WTC11 (cell line): ENCODE results near the gene CCR2. TPM values are rescaled to one million over a fixed set of nuclear protein-coding genes. Genes with fewer than 3 reads are reported as not detected.

Experiments used
- ATAC-seq: fragments of 200-7000 bp; cut with Tn5 transposase; 2 replicates; pipeline ENCODE4 v1.10.0; 2021; ENCODE audit warnings: mild to moderate bottlenecking, moderate library complexity
- CTCF ChIA-PET: fragments of 300-600 bp; sonication (Branson Sonifier 250); formaldehyde crosslinking; loops from one replicate; lab custom pipeline; 2021; ENCODE audit warnings: antibody characterized with exemption; lab: Charles Lee
- POLR2A ChIA-PET: fragments of 350-600 bp; sonication (Branson Sonifier 250); formaldehyde crosslinking; loops from one replicate; lab custom pipeline; 2021; ENCODE audit warnings: antibody characterized with exemption; lab: Charles Lee
- DNase-seq: peaks from one replicate; pipeline ENCODE4 v3.0.0; 2021; ENCODE audit warnings: low spot score
- H3K27ac Mint-ChIP-seq: 2 replicates; pipeline ENCODE4 v1.8.0; 2021; ENCODE audit warnings: mixed read lengths
- H3K27me3 Mint-ChIP-seq: 2 replicates; pipeline ENCODE4 v1.8.0; 2021; ENCODE audit warnings: low read depth, mild to moderate bottlenecking, moderate library complexity, mixed read lengths
- H3K36me3 Mint-ChIP-seq: 2 replicates; pipeline ENCODE4 v1.8.0; 2021; ENCODE audit warnings: mixed read lengths
- H3K4me1 Mint-ChIP-seq: 2 replicates; pipeline ENCODE4 v1.8.0; 2022; ENCODE audit warnings: mixed read lengths
- H3K4me3 Mint-ChIP-seq: 2 replicates; pipeline ENCODE4 v1.8.0; 2021; ENCODE audit warnings: mild to moderate bottlenecking, moderate library complexity, mixed read lengths
- H3K9me3 Mint-ChIP-seq: 2 replicates; pipeline ENCODE4 v1.8.0; 2021; ENCODE audit warnings: mixed read lengths
- AR ChIP-seq: fragments of 250-450 bp; sonication (Bioruptor Pico); IDR thresholded peaks from 2 replicates; pipeline ENCODE4 v1.9.0; 2021; ENCODE audit warnings: mild to moderate bottlenecking
- E2F1 ChIP-seq: sonication (generic); formaldehyde crosslinking; IDR thresholded peaks from 2 replicates; pipeline ENCODE4 v1.8.0; 2022; ENCODE audit warnings: mild to moderate bottlenecking, missing genetic modification reagents
- ETV6 ChIP-seq: sonication (generic); formaldehyde crosslinking; IDR thresholded peaks from 2 replicates; pipeline ENCODE4 v1.8.1; 2022; ENCODE audit warnings: mild to moderate bottlenecking, missing genetic modification reagents
- JUN ChIP-seq: sonication (generic); formaldehyde crosslinking; IDR thresholded peaks from 2 replicates; pipeline ENCODE4 v1.8.0; 2023; ENCODE audit warnings: mild to moderate bottlenecking, missing genetic modification reagents
- KAT7 ChIP-seq: sonication (generic); formaldehyde crosslinking; IDR thresholded peaks from 2 replicates; pipeline ENCODE4 v1.8.1; 2023; ENCODE audit warnings: missing genetic modification reagents, mild to moderate bottlenecking, borderline replicate concordance
- PRRX2 ChIP-seq: fragments of 250-450 bp; sonication (Bioruptor Pico); IDR thresholded peaks from 2 replicates; pipeline ENCODE4 v1.8.0; 2021; ENCODE audit warnings: mild to moderate bottlenecking
- SP1 ChIP-seq: sonication (generic); formaldehyde crosslinking; conservative IDR thresholded peaks from 2 replicates; pipeline ENCODE4 v1.8.1; 2022; ENCODE audit warnings: missing genetic modification reagents
- ZMAT4 ChIP-seq: fragments of 250-450 bp; sonication (Bioruptor Pico); IDR thresholded peaks from 2 replicates; pipeline ENCODE4 v1.9.0; 2021; ENCODE audit warnings: mild to moderate bottlenecking
- ZNF317 ChIP-seq: sonication (generic); formaldehyde crosslinking; IDR thresholded peaks from 2 replicates; pipeline ENCODE4 v1.8.1; 2023; ENCODE audit warnings: low read depth, mild to moderate bottlenecking, moderate library complexity, missing genetic modification reagents, borderline replicate concordance
- ZNF671 ChIP-seq: fragments of 250-450 bp; sonication (Bioruptor Pico); IDR thresholded peaks from 2 replicates; pipeline ENCODE4 v1.8.0; 2021; ENCODE audit warnings: mild to moderate bottlenecking
- total RNA-seq: library from RNA; stranded (reverse); gene quantifications from 3 replicates; pipeline ENCODE4 v1.2.3, GENCODE V29; 2021
- TF ChIP-seq, protein P1 (sequence below): fragments of 250-450 bp; sonication (Bioruptor Pico); IDR thresholded peaks from 2 replicates; pipeline ENCODE4 v1.9.0; 2021; ENCODE audit warnings: moderate library complexity, mild to moderate bottlenecking, inconsistent platforms, borderline replicate concordance
- TF ChIP-seq, protein P2 (sequence below): sonication (generic); formaldehyde crosslinking; IDR thresholded peaks from 2 replicates; pipeline ENCODE4 v1.8.0; 2022; ENCODE audit warnings: mild to moderate bottlenecking, missing genetic modification reagents
- TF ChIP-seq, protein P3 (sequence below): sonication (generic); formaldehyde crosslinking; IDR thresholded peaks from 2 replicates; pipeline ENCODE4 v1.8.1; 2023; ENCODE audit warnings: mild to moderate bottlenecking, missing genetic modification reagents
- TF ChIP-seq, protein P4 (sequence below): sonication (generic); formaldehyde crosslinking; conservative IDR thresholded peaks from 2 replicates; pipeline ENCODE4 v1.8.1; 2023; ENCODE audit warnings: mild to moderate bottlenecking, low read depth, missing genetic modification reagents, moderate library complexity

CCR2 gene
- total RNA-seq, 1 experiment from 2014 or later: not detected

DNA sequence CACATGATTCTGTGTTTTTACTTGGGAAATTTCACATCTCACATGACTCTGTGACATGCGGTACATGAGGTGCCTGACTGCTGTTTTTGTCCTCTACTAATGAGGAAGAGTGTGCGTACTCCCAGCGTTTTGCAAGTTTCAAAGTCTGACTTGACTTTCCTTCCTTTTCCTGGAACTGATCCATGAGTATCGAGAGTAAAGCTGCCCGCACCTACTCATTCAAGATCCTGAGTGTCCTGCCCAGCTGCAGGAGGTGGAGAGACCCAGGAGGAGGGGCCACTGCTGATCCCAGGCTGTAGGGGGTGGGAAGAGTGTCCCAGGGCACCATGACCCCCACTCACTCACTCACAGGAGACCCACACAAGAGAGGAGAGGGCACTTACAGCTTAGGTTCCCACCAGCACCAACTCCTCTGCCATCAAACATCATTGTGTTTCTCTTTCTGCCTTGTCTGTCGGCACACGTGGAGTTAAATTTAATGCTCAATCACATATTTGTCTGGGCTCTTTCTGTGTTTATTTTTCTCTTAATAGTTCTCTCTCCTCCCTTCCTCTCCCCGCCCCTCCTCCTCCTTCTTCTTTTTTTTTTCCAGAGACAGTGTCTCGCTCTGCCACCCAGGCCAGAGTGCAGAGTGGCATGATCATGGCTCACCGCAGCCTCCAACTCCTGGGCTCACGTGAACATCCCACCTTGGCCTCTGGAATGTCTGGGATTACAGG, 51.5 kb downstream of the CCR2 start:
- ChIA-PET CTCF (interaction anchor here (1.0 to 1.4 kb wide), 3 partner anchors 22 to 467 kb away, joined by 3 to 4 read pairs (median 3); no protein-coding TSS in a partner anchor), POLR2A (no interaction called here)
- no peaks in the 10 kb centered on the region for H3K27me3 Mint-ChIP-seq
- TF ChIP-seq, protein P1, sequence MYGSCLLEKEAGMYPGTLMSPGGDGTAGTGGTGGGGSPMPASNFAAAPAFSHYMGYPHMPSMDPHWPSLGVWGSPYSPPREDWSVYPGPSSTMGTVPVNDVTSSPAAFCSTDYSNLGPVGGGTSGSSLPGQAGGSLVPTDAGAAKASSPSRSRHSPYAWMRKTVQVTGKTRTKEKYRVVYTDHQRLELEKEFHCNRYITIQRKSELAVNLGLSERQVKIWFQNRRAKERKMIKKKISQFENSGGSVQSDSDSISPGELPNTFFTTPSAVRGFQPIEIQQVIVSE (CRISPR knock-in tag): no peak
- no peak for TF ChIP-seq KAT7
- no peak for TF ChIP-seq ZMAT4 (CRISPR knock-in tag)
- TF ChIP-seq, protein P2, sequence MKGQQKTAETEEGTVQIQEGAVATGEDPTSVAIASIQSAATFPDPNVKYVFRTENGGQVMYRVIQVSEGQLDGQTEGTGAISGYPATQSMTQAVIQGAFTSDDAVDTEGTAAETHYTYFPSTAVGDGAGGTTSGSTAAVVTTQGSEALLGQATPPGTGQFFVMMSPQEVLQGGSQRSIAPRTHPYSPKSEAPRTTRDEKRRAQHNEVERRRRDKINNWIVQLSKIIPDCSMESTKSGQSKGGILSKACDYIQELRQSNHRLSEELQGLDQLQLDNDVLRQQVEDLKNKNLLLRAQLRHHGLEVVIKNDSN (CRISPR knock-in tag): no peak
- TF ChIP-seq, protein P3, sequence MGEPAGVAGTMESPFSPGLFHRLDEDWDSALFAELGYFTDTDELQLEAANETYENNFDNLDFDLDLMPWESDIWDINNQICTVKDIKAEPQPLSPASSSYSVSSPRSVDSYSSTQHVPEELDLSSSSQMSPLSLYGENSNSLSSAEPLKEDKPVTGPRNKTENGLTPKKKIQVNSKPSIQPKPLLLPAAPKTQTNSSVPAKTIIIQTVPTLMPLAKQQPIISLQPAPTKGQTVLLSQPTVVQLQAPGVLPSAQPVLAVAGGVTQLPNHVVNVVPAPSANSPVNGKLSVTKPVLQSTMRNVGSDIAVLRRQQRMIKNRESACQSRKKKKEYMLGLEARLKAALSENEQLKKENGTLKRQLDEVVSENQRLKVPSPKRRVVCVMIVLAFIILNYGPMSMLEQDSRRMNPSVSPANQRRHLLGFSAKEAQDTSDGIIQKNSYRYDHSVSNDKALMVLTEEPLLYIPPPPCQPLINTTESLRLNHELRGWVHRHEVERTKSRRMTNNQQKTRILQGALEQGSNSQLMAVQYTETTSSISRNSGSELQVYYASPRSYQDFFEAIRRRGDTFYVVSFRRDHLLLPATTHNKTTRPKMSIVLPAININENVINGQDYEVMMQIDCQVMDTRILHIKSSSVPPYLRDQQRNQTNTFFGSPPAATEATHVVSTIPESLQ (CRISPR knock-in tag): no peak
- TF ChIP-seq, protein P4, sequence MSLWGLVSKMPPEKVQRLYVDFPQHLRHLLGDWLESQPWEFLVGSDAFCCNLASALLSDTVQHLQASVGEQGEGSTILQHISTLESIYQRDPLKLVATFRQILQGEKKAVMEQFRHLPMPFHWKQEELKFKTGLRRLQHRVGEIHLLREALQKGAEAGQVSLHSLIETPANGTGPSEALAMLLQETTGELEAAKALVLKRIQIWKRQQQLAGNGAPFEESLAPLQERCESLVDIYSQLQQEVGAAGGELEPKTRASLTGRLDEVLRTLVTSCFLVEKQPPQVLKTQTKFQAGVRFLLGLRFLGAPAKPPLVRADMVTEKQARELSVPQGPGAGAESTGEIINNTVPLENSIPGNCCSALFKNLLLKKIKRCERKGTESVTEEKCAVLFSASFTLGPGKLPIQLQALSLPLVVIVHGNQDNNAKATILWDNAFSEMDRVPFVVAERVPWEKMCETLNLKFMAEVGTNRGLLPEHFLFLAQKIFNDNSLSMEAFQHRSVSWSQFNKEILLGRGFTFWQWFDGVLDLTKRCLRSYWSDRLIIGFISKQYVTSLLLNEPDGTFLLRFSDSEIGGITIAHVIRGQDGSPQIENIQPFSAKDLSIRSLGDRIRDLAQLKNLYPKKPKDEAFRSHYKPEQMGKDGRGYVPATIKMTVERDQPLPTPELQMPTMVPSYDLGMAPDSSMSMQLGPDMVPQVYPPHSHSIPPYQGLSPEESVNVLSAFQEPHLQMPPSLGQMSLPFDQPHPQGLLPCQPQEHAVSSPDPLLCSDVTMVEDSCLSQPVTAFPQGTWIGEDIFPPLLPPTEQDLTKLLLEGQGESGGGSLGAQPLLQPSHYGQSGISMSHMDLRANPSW (CRISPR knock-in tag): no peak
- TF ChIP-seq ZNF317 (CRISPR knock-in tag): no peak
- no peak for TF ChIP-seq JUN
- TF ChIP-seq E2F1 (CRISPR knock-in tag): no peak
- TF ChIP-seq AR (CRISPR knock-in tag): no peak
- TF ChIP-seq PRRX2 (CRISPR knock-in tag): no peak
- no peak for TF ChIP-seq ETV6
- TF ChIP-seq SP1: no peak
- no peak for TF ChIP-seq ZNF671 (CRISPR knock-in tag)
- H3K36me3 Mint-ChIP-seq: no peaks in the 10 kb centered on the region
- peaks cover 5% of the 10 kb centered on the region for H3K9me3 Mint-ChIP-seq
- 0 out of 2 replicates have a peak, but pooled peaks cover 2% of the 10 kb centered on the region for H3K4me1 Mint-ChIP-seq
- DNase-seq (no peak), ATAC-seq (no peak)
- H3K4me3 Mint-ChIP-seq: no peak overlapping the region
- no peak overlapping the region for H3K27ac Mint-ChIP-seq
